GM19463 (cell line): Measurements from ENCODE around the gene DOCK11.
"Not testable (repeated sequence)": the region's sequence is repeated elsewhere in the genome, so short reads cannot be mapped to it uniquely, and the experiment has no call there.

Experiments
- ATAC-seq: cut with Tn5 transposase; IDR thresholded peaks from one replicate; pipeline ENCODE4 v1.9.1; 2021; ENCODE audit warnings: mild to moderate bottlenecking, moderate library complexity; ENCODE audit not compliant: unreplicated experiment

The DOCK11 gene

GRCh38 chrX:118679290-118679689, 183.7 kb downstream of the DOCK11 start:
- no peak for ATAC-seq

DNA sequence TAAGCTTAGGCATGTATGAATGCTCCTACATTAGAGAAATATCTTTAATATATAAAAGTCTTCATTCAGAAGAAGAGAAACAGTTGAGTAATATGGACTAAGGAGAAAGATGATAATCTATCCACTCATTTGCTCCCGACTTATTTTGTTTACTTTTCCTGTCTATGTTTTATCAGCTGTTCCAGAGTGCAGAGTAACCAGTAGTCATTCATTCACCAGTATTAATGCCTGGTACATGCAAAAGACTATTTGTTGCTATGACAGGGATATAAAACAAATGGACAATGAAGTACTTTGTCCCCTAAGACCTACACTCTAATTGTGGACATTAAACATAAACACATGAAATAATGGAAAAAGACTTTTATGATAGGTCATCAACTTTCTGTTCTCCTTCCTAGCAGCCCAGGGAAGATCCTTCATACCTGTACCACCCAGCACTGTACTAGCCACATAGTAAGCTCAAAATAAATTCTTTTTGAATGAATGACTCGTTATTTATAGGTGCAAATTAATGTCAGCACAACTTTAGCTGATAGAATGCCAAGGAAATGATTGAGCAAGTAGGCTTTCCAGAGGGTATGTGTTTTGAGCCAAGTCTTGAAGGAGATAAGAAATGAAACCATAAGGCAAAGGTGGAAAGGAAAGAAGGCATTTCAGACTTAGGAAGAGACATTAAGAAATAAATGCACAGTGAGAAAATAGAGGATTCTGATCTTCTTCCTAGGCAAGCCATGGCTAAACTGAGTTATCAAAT, 186.8 kb downstream of the DOCK11 start:
- ATAC-seq, result no peak

DNA sequence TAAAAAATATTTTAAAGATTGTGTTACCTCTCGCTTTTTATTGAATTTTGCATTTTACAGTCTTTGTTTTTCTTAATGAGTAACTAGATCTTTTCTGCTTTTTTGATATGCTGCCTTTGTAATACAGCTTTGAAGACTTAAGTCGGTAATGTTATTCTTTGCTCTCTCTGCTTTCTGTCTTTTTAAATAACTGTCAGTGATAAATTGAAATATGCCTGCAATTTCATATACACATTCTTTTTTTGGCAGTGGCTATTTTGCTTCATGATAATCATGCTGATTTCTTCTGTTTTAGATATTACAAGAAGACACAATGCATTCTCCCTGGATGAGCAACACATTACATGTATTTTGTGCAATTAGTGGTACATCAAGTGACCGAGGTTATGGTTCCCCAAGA, 189.8 kb downstream of the DOCK11 start:
- no peak for ATAC-seq

GRCh38 chrX:118688935-118689334, 193.3 kb downstream of the DOCK11 start:
- no peak for ATAC-seq

GRCh38 chrX:118693843-118694242, 198.2 kb downstream of the DOCK11 start:
- no peak for ATAC-seq

DNA sequence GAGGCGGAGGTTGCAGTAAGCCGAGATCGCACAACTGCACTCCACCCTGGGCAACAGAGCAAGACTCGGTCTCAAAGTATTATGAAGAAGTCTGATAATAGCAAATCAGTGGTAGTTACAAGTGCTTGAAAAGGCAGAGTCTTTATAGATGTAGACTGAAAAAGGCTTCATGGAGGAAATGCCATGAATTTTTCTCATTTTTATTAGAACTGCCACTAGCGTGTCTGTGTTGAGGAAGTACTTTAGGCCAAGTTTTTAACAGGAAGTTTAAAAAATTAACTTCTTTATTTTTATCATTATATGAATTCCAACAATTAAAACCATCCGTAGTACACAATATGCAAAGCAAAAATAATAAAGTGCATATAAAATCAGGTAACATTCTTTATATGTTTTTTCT, 199.0 kb downstream of the DOCK11 start:
- no peak for ATAC-seq

- ATAC-seq, result no peak
Observed at GRCh38 chrX:118698516-118699170, 203.0 kb downstream of the DOCK11 start.

DNA sequence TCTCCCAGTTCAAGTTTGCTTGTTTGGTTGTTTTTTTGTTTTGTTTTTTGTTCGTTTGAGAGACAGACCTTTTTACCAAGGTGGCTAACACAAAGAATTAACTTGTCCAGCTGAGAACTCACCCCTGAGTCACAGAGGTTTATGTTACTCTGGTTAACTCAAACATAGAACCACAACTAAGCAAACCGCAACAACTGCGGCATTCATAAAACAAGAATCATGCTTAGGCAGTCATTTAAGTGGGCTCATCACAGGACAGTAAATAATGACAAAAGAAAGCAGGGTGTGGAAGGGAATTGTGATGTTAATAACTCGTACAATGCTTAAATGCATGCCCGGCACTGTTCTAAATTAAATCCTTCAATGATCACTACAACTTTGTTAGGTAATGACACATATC, 207.1 kb downstream of the DOCK11 start:
- no peak for ATAC-seq

DNA sequence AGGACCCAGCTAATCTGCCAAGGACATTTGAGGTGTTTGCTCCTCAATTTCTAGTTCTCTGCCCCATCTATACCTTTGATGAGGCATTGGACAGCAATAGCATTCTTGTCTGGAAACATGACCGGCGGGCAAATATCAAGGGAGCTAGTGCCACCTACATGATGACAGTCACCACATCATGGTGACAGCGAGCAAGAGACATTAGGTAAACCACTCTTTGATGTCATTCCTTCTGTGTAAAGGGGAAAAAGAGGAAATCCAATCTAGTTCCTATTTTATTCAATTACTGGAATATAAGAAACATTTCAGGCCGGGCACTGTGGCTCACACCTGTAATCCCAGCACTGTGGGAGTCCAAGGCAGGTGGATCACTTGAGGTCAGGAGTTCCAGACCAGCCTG, 211.1 kb downstream of the DOCK11 start:
- no peak for ATAC-seq

GRCh38 chrX:118714521-118714920, 218.9 kb downstream of the DOCK11 start:
- no peak for ATAC-seq

DNA sequence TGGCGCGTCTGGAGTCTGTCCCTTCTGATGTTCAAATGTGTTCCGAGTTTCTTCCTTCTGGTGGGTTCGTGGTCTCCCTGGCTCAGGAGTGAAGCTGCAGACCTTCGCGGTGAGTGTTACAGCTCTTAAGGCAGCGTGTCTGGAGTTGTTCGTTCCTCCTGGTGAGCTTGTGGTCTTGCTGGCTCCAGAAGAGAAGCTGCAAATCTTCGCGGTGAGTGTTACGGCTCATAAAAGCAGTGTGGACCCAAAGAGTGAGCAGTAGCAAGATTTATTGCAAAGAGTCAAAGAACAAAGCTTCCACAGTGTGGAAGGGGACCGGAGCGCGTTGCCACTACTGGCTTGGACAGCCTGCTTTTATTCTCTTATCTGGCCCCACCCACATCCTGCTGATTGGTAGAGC, 220.3 kb downstream of the DOCK11 start:
- ATAC-seq, result not testable (repeated sequence)

- ATAC-seq, result not testable (repeated sequence)
Observed at GRCh38 chrX:118716833-118717232, 221.2 kb downstream of the DOCK11 start.

GRCh38 chrX:118717678-118718391, 222.2 kb downstream of the DOCK11 start:
- no peak for ATAC-seq

DNA sequence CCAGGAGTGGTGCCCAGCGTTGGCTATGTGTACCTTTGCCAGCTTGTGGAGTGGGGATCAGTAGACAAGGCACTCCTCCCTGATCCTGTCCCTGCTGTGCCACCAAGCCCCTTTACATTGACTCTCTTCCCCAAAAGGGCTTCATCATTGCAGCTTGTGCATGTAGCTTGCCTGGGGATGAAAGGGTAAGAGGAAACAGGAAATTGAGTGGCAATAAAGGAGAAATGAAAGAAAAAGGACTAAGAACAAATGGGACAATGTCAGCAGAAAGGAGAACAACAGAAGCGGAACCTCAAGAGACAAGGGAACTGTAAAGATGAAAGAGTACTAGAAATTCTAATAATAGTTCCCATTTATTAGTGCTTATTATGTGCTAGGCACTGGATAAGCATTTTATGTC, 223.1 kb downstream of the DOCK11 start:
- no peak for ATAC-seq

- ATAC-seq, result no peak
Observed at GRCh38 chrX:118720058-118720707, 224.6 kb downstream of the DOCK11 start.

DNA sequence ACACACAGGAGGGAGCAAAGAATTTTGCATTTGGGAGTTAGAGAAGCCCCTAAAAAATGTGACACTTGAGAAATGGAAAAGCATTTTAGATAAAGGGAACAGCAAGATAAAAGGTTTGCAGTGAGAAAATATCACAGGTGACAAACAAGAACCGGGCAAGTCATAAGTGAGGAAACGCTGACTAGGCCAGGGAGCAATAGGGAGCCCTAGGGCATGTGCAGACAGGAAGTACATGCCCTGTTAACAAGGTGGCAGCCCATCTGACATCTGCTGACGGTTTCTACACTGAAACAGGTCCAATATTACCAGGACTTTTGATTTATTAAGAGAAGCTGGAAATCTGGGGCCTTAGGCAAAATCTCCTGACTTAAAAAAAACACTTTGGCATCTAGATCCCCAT, 227.8 kb downstream of the DOCK11 start:
- no peak for ATAC-seq

- ATAC-seq, result no peak
Observed at GRCh38 chrX:118724365-118724764, 228.8 kb downstream of the DOCK11 start.

GRCh38 chrX:118724775-118725174, 229.2 kb downstream of the DOCK11 start:
- no peak for ATAC-seq

DNA sequence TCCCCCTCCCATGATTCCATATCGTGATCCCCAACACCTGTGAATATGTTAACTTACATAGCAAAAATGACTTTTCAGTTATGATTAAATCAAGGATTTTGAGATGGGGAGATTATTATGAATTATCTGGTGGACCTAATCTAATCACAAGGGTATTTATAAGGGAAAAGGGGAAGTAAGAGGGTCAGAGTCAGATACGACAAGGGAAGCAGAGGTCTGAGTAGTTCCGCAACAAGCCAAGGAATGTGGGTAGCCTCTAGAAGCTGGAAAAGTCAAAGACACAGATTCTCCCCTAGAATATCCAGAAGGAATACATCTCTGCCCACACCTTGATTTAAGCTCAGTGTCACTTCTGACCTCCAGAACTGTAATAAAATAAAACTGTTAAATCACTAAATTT, 230.8 kb downstream of the DOCK11 start:
- ATAC-seq, result no peak

- ATAC-seq, result peak; percentile 68
Observed at GRCh38 chrX:118726887-118727685, 231.5 kb downstream of the DOCK11 start, which contains the start of gene IL13RA1. Gene IL13RA1 (plus strand): TSS chrX:118727606. CDS start chrX:118727639, 33 bp downstream.
